GM12874 (cell line): ENCODE results near the gene GPR15LG.

ENCODE experiments used
- TF ChIP-seq, protein P1 (sequence below): IDR thresholded peaks from 2 replicates; pipeline ENCODE4 v1.5.1; 2011; ENCODE audit warnings: low read depth, mild to moderate bottlenecking, control low read depth, low read length, moderate library complexity; ENCODE audit not compliant: insufficient read depth

GPR15LG gene

DNA sequence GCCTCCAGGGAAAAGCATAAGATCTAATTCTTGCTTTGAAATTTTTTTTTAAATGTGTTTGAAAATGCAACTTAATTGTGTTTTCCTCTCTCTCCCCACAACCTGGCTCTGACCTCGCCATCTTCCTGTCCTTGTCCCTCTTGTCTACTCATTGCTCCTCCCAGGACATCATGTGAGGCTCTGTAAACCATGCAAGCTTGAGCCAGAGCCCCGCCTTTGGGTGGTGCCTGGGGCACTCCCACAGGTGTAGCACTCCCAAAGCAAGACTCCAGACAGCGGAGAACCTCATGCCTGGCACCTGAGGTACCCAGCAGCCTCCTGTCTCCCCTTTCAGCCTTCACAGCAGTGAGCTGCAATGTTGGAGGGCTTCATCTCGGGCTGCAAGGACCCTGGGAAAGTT, 10.9 kb downstream of the GPR15LG start:
- TF ChIP-seq, protein P1, sequence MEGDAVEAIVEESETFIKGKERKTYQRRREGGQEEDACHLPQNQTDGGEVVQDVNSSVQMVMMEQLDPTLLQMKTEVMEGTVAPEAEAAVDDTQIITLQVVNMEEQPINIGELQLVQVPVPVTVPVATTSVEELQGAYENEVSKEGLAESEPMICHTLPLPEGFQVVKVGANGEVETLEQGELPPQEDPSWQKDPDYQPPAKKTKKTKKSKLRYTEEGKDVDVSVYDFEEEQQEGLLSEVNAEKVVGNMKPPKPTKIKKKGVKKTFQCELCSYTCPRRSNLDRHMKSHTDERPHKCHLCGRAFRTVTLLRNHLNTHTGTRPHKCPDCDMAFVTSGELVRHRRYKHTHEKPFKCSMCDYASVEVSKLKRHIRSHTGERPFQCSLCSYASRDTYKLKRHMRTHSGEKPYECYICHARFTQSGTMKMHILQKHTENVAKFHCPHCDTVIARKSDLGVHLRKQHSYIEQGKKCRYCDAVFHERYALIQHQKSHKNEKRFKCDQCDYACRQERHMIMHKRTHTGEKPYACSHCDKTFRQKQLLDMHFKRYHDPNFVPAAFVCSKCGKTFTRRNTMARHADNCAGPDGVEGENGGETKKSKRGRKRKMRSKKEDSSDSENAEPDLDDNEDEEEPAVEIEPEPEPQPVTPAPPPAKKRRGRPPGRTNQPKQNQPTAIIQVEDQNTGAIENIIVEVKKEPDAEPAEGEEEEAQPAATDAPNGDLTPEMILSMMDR: no peak

DNA sequence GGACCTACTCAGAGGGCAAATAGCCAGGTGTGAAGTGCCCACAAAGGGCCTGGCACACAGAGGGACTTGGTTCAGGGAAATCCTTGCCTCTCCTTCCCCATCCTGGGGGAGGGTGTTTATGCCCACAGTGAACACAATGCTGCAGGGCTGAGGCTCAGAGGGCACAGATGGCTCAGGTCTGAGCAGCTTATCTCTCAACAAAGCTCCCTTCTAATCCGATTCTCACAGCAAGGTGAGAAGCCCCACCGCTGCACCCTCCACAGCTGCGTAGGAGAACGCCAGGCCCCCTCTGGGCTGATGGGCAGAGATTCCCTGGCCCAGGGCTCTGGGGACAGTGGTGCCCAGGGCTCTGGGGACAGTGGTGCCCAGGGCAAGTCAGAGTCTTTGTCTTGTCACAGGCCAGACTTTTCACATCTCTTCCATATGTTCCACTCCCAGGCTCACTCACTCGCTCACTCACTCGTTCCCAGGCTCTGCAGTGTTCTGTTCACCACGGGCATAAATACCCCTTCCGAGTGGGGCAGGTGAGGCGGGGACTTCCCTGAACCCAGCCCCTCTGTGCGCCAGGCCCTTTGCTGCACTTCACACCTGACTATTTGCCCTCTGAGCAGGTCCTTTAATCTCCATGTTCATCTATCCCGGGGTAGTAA, 12.1 kb downstream of the GPR15LG start:
- TF ChIP-seq, protein P1: no peak

DNA sequence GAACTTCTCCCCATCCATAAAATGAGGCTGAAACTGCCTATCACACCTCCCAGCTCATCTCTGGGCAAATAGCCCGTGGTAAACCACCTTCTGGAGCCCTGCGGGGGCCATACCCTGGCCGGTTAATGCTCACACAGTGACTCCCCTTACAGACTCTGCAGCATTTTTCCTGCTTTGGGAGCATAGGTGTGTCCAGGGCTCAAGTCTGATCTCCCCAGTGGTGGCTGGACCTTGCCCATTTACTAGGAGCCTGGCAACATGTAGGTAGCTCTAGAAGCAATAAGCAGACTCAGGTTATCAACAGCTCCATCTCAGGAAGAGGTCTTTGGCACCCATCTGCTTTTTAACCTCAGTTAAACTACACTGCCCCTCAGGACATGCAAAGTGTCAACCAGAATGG, 15.2 kb downstream of the GPR15LG start:
- TF ChIP-seq, protein P1: no peak

DNA sequence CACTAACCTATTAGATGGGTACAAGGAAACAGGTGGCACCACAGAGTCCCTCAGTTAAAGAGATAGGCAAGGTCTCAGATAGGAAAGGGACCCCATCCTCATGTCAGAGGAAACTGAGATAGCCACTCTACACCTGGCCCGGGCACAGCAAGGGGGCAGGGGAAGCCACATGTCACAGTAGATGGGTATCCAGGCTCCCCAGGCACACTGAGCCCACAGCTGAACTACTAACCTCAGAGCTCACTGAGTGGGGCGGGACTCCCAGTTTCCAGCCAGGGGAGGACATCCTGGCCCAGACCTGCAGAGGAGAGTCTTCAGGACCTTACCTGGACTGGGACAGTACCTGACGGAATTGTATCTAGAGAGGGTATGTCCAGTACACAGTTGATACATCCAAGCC, 17.0 kb downstream of the GPR15LG start:
- TF ChIP-seq, protein P1: no peak

DNA sequence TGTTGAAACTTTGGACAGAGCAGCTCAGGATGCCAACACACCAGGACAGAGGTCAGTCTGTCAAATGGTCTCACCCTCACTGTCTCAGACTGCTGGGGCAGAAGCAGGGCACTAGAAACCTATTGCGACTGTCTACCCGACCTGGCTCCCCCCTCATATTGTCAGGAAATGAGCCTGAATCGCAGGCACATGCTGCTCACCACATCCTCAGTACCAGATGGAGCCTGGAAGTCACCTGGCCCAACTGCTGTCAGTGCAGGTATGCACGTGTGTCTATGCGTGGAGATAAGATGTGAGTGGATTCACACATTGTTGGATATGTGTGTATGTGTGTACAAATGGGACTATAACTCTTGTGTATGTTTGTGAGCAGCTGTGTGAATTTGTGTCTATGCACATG, 17.5 kb downstream of the GPR15LG start:
- TF ChIP-seq, protein P1: no peak

DNA sequence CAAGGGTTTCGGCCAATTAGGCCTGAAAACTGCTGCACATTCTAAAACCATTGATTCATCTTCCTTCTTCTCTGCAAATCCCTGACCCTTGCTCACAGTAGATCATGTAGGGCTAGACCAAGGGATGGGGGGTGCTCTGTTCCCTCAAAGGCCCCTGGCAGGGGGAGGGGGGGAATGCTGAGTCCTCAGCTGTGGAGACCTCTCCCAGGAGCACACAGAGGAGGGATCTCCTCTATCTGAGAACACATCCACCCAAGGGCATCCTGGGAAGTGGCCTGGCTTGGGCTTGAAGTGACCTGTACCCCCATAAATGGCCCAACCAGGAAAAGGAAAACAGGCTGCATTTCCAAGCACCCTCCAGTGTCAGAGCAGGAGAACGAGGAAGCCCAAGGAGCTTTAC, 19.7 kb downstream of the GPR15LG start:
- TF ChIP-seq, protein P1: no peak

DNA sequence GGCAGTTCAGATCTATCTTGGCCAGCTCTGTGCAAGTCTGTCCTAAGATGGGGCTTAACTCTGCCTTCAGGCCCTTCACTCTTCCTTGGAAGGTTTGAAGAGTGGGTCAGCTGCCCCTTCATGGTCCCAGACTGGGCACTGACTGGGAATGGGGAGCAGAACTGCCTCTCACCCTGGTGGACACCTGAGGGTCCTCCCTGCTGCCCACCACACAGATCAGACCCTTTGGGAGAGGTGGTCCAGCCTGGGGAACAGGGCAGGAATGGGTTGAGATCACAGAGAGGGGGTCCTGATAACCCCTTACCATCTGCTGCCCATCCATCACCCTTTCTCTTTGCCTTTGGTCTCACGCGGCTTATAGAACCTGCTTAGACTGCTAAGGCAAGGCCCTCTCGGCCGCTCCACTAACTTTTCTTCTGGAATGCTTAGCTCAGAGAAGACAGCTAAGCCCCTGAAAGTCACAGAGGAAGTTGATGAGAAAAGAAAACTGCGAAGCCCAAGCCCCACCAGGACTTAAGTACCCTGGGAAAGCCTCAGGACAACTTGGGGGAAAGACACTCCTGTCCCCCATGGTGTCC, 20.3 kb downstream of the GPR15LG start:
- TF ChIP-seq, protein P1: no peak
